SK-N-MC (cell line): Measurements from ENCODE around the gene GABBR2.

ENCODE experiments used
- EZH2 ChIP-seq: fragments of 200-600 bp; sonication (generic); IDR thresholded peaks from one replicate; pipeline ENCODE4 v1.6.1; 2017; ENCODE audit warnings: antibody characterized with exemption
- FOXP2 ChIP-seq: optimal IDR thresholded peaks from 2 replicates; pipeline ENCODE3; 2011; ENCODE audit warnings: mild to moderate bottlenecking, moderate library complexity; ENCODE audit not compliant: insufficient read depth; ENCODE audit errors: extremely low read length, control extremely low read depth
- POLR2AphosphoS5 ChIP-seq: IDR thresholded peaks from 2 replicates; pipeline ENCODE4 v1.6.1; 2012; ENCODE audit warnings: mild to moderate bottlenecking, low read depth, low read length, borderline replicate concordance

DNA sequence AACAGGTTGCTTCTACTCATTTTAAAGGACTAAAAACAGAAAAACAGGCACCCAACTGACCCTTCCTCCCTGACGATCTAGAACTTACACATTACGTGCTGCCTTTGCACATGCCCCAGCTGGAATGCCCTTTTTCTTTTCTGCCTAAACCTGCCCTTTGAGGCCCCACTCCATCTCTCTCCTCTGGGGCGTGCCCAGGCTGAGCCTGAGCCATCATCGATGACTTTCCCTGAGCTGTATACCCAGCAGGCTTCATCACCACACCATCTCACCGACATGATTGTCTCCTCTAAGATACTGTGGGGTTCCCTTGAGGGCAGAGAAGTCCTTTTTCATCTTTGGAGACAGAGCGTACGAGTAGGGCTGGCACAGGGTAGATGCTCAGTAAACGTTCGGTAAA is 24.1 kb upstream of the GABBR2 start:
- no peak for TF ChIP-seq EZH2
- TF ChIP-seq POLR2AphosphoS5 = no peak
- TF ChIP-seq FOXP2 = no peak
